Trophoblast cell (in vitro differentiated cells and primary cell): Measurements from ENCODE around the gene ADGRL1.

Experiments used
- DNase-seq, 2 donors: peaks; one replicate each; pipeline ENCODE4 v3.0.0-alpha.2; 2016
- H2AFZ ChIP-seq: 2 replicates; pipeline ENCODE4 v1.6.1; 2013; ENCODE audit warnings: low read length, moderate library complexity, mild to moderate bottlenecking; ENCODE audit not compliant: insufficient read depth, poor library complexity
- H2AK5ac ChIP-seq: 2 replicates; pipeline ENCODE4 v1.6.1; 2013; ENCODE audit warnings: mild to moderate bottlenecking, low read length
- H2BK120ac ChIP-seq: 2 replicates; pipeline ENCODE4 v1.6.1; 2013; ENCODE audit warnings: low read length, mild to moderate bottlenecking, moderate library complexity; ENCODE audit not compliant: insufficient read depth, poor library complexity
- H2BK12ac ChIP-seq: 2 replicates; pipeline ENCODE4 v1.6.1; 2013; ENCODE audit warnings: mild to moderate bottlenecking, low read length, moderate library complexity
- H2BK5ac ChIP-seq: 2 replicates; pipeline ENCODE4 v1.6.1; 2013; ENCODE audit warnings: low read length, low read depth, moderate library complexity, mild to moderate bottlenecking; ENCODE audit not compliant: poor library complexity
- H3K14ac ChIP-seq: 2 replicates; pipeline ENCODE4 v1.6.1; 2013; ENCODE audit warnings: mild to moderate bottlenecking, low read length
- H3K18ac ChIP-seq: 2 replicates; pipeline ENCODE4 v1.6.1; 2013; ENCODE audit warnings: mild to moderate bottlenecking, low read length
- H3K23ac ChIP-seq: 2 replicates; pipeline ENCODE4 v1.6.1; 2013; ENCODE audit warnings: low read length
- H3K27ac ChIP-seq: 2 replicates; pipeline ENCODE4 v1.5.1; 2013; ENCODE audit warnings: low read depth, mild to moderate bottlenecking, inconsistent platforms, low read length, moderate library complexity
- H3K27me3 ChIP-seq: 2 replicates; pipeline ENCODE4 v1.6.1; 2013; ENCODE audit warnings: inconsistent platforms, mild to moderate bottlenecking, low read length, moderate library complexity; ENCODE audit not compliant: insufficient read depth
- H3K36me3 ChIP-seq, 2 experiments: 1 replicate in 1 of 2; 2 replicates in 1 of 2; pipeline ENCODE4 v1.6.1; 2013; ENCODE audit warnings: low read length in 2 of 2, mild to moderate bottlenecking in 2 of 2, moderate library complexity in 1 of 2; ENCODE audit not compliant: insufficient read depth in 2 of 2, control insufficient read depth in 1 of 2
- H3K4ac ChIP-seq: 2 replicates; pipeline ENCODE4 v1.6.1; 2013; ENCODE audit warnings: low read depth, mild to moderate bottlenecking, low read length, moderate library complexity
- H3K4me1 ChIP-seq, 2 experiments: 1 replicate in 1 of 2; 2 replicates in 1 of 2; pipeline ENCODE4 v1.6.1; 2013; ENCODE audit warnings: low read length in 2 of 2, mild to moderate bottlenecking in 2 of 2, moderate library complexity in 1 of 2; ENCODE audit not compliant: insufficient read depth in 2 of 2, control insufficient read depth in 1 of 2
- H3K4me2 ChIP-seq: 2 replicates; pipeline ENCODE4 v1.6.1; 2013; ENCODE audit warnings: inconsistent platforms, mild to moderate bottlenecking, low read length, moderate library complexity
- H3K4me3 ChIP-seq: 2 replicates; pipeline ENCODE4 v1.5.1; 2013; ENCODE audit warnings: mild to moderate bottlenecking, low read depth, low read length, inconsistent platforms
- H3K79me1 ChIP-seq: one replicate; pipeline ENCODE4 v1.6.1; 2013; ENCODE audit warnings: low read length
- H3K79me2 ChIP-seq: 2 replicates; pipeline ENCODE4 v1.6.1; 2013; ENCODE audit warnings: low read length, mild to moderate bottlenecking; ENCODE audit not compliant: control insufficient read depth, insufficient read depth, poor library complexity
- H3K9ac ChIP-seq: 2 replicates; pipeline ENCODE4 v1.6.1; 2013; ENCODE audit warnings: mild to moderate bottlenecking, low read length
- H3K9me3 ChIP-seq: 2 replicates; pipeline ENCODE4 v1.6.1; 2013; ENCODE audit warnings: low read depth, mild to moderate bottlenecking, control low read depth, inconsistent platforms, low read length; ENCODE audit not compliant: insufficient read depth
- H4K12ac ChIP-seq: 2 replicates; pipeline ENCODE4 v1.6.1; 2013; ENCODE audit warnings: low read depth, mild to moderate bottlenecking, low read length, moderate library complexity
- H4K8ac ChIP-seq: 2 replicates; pipeline ENCODE4 v1.6.1; 2013; ENCODE audit warnings: low read depth, mild to moderate bottlenecking, low read length, moderate library complexity
- H4K91ac ChIP-seq: one replicate; pipeline ENCODE4 v1.6.1; 2013; ENCODE audit warnings: low read depth, mild to moderate bottlenecking, low read length, moderate library complexity
- WGBS: extraction: QIAGEN DNeasy Blood & Tissue Kit; methylation state at CpG from one replicate; pipeline ENCODE4 v1.1.7; 2013; ENCODE audit warnings: missing lambda C conversion rate; ENCODE audit not compliant: insufficient read length, insufficient coverage; ENCODE audit errors: extremely low coverage; 5-methylcytosine and 5-hydroxymethylcytosine counted together

ADGRL1 gene

GRCh38 chr19:14119146-14119545 lies 86.8 kb downstream of the ADGRL1 start:
- no peak overlapping the region for H2BK12ac ChIP-seq

GRCh38 chr19:14118165-14119051 lies 87.6 kb downstream of the ADGRL1 start:
- H3K14ac ChIP-seq = peak overlapping the region; percentile 32
- no peak overlapping the region for H2BK12ac ChIP-seq
- H3K4ac ChIP-seq = peak overlapping the region; percentile 24
- peak overlapping the region; percentile 59 for H3K4me2 ChIP-seq
- peaks cover 12 to 20% of the 10 kb centered on the region in 2 experiments for H3K4me1 ChIP-seq
- H2AFZ ChIP-seq = peak overlapping the region; percentile 14
- H3K79me2 ChIP-seq = peaks cover 2% of the 10 kb centered on the region
- H3K4me3 ChIP-seq = peak overlapping the region; percentile 60
- H2BK5ac ChIP-seq = no peak overlapping the region
- H3K18ac ChIP-seq = no peak overlapping the region
- H3K27me3 ChIP-seq = no peaks in the 10 kb centered on the region
- peaks cover 5 to 9% of the 10 kb centered on the region in 2 experiments for H3K36me3 ChIP-seq
- peak overlapping the region; percentile 69 for H3K27ac ChIP-seq
- H4K12ac ChIP-seq = peak overlapping the region; percentile 37
- peak overlapping the region; percentile 56 for H4K91ac ChIP-seq
- H4K8ac ChIP-seq = peak overlapping the region; percentile 32
- H3K9me3 ChIP-seq = no peaks in the 10 kb centered on the region
- H3K9ac ChIP-seq = peak overlapping the region; percentile 23
- WGBS = no CpG with 5 or more reads among the region's 61 CpGs
- H3K23ac ChIP-seq = no peak overlapping the region
- peak; percentile 47 to 61 for DNase-seq
- H2AK5ac ChIP-seq = no peak overlapping the region
- H3K79me1 ChIP-seq = peaks cover 4% of the 10 kb centered on the region
- no peak overlapping the region for H2BK120ac ChIP-seq

More at GRCh38 chr19:14119146-14119545, 86.8 kb downstream of the ADGRL1 start:
- Histone ChIP-seq H3K79me2 (peaks cover 2% of the 10 kb centered on the region), H3K14ac (no peak overlapping the region), H3K27ac (no peak overlapping the region), H3K4ac (peak overlapping the region; percentile 24), H3K4me3 (no peak overlapping the region), H2BK5ac (no peak overlapping the region), H3K4me2 (no peak overlapping the region), H3K9ac (no peak overlapping the region), H4K12ac (no peak overlapping the region), H2AFZ (no peak overlapping the region), H3K79me1 (peaks cover 4% of the 10 kb centered on the region), H3K36me3 (peaks cover 8 to 10% of the 10 kb centered on the region in 2 experiments), H3K18ac (no peak overlapping the region), H2AK5ac (no peak overlapping the region), H3K4me1 (peaks cover 12 to 20% of the 10 kb centered on the region in 2 experiments), H2BK120ac (no peak overlapping the region), H3K9me3 (no peaks in the 10 kb centered on the region), H3K27me3 (no peaks in the 10 kb centered on the region), H4K91ac (no peak overlapping the region), H3K23ac (no peak overlapping the region), H4K8ac (no peak overlapping the region)
- DNase-seq = no peak
- no CpG with 5 or more reads among the region's 3 CpGs for WGBS

GRCh38 chr19:14117668-14118164 lies 88.3 kb downstream of the ADGRL1 start, which contains the start of gene PRKACA:
Gene PRKACA, minus strand, starts transcription at chr19:14117762. Its CDS starts 215 bp downstream, at chr19:14117547.
- DNase-seq = peak; percentile 99
- WGBS = no CpG with 5 or more reads among the region's 67 CpGs
- Histone ChIP-seq H4K91ac (peak within 1 kb of the TSS; percentile 56), H3K4me1 (peaks cover 12 to 20% of the 10 kb centered on the region in 2 experiments), H3K4ac (peak within 1 kb of the TSS; percentile 43), H3K27me3 (no peaks in the 10 kb centered on the region), H3K27ac (peak within 1 kb of the TSS; percentile 69), H3K23ac (no peak within 1 kb of the TSS), H2AK5ac (no peak within 1 kb of the TSS), H3K18ac (peak within 1 kb of the TSS; percentile 55), H2BK12ac (no peak within 1 kb of the TSS), H2AFZ (peak within 1 kb of the TSS; percentile 56), H3K79me2 (peaks cover 2% of the 10 kb centered on the region), H4K8ac (peak within 1 kb of the TSS; percentile 72), H2BK5ac (no peak within 1 kb of the TSS), H2BK120ac (no peak within 1 kb of the TSS), H4K12ac (peak within 1 kb of the TSS; percentile 37), H3K4me3 (peak within 1 kb of the TSS; percentile 89), H3K14ac (peak within 1 kb of the TSS; percentile 71), H3K79me1 (peaks cover 4% of the 10 kb centered on the region), H3K36me3 (peaks cover 3 to 6% of the 10 kb centered on the region in 2 experiments), H3K4me2 (peak within 1 kb of the TSS; percentile 92), H3K9ac (peak within 1 kb of the TSS; percentile 73), H3K9me3 (no peaks in the 10 kb centered on the region)

GRCh38 chr19:14116918-14117578 lies 88.9 kb downstream of the ADGRL1 start:
- H3K4ac ChIP-seq = peak overlapping the region; percentile 43
- peak overlapping the region; percentile 71 for H3K14ac ChIP-seq
- no peak overlapping the region for H2BK5ac ChIP-seq
- H3K4me2 ChIP-seq = peak overlapping the region; percentile 92
- H4K91ac ChIP-seq = no peak overlapping the region
- H2AFZ ChIP-seq = peak overlapping the region; percentile 56
- no peak overlapping the region for H2BK120ac ChIP-seq
- peaks cover 2% of the 10 kb centered on the region for H3K79me2 ChIP-seq
- H3K9ac ChIP-seq = peak overlapping the region; percentile 73
- H3K23ac ChIP-seq = no peak overlapping the region
- no CpG with 5 or more reads among the region's 33 CpGs for WGBS
- H3K79me1 ChIP-seq = peaks cover 4% of the 10 kb centered on the region
- H2BK12ac ChIP-seq = no peak overlapping the region
- DNase-seq = no peak
- peaks cover 14 to 26% of the 10 kb centered on the region in 2 experiments for H3K4me1 ChIP-seq
- no peaks in the 10 kb centered on the region for H3K27me3 ChIP-seq
- H3K9me3 ChIP-seq = no peaks in the 10 kb centered on the region
- no peak overlapping the region for H2AK5ac ChIP-seq
- H3K27ac ChIP-seq = no peak overlapping the region
- H4K12ac ChIP-seq = no peak overlapping the region
- H3K4me3 ChIP-seq = peak overlapping the region; percentile 89
- peaks cover 3 to 4% of the 10 kb centered on the region in 2 experiments for H3K36me3 ChIP-seq
- peak overlapping the region; percentile 72 for H4K8ac ChIP-seq
- H3K18ac ChIP-seq = peak overlapping the region; percentile 55
